Esophagus squamous epithelium (tissue), 5 donors: ENCODE measurements around the gene ZNF157. TPM values are rescaled to one million over a fixed set of nuclear protein-coding genes. Genes with fewer than 3 reads are reported as not detected.
"Not testable (repeated sequence)": the region's sequence is repeated elsewhere in the genome, so short reads cannot be mapped to it uniquely, and the experiment has no call there.

ENCODE experiments used
- DNase-seq: peaks from one replicate; lab custom pipeline; 2025; lab: John Stamatoyannopoulos, UW
- H3K27ac ChIP-seq, 4 donors: fragments of 200-600 bp; sonication (generic); one replicate each; pipeline ENCODE4 v1.5.1; 2016 to 2019; ENCODE audit warnings: mild to moderate bottlenecking in 1 of 4
- H3K27me3 ChIP-seq, 4 donors: fragments of 200-600 bp; sonication (generic); 1 replicate in 3 of 4; 2 replicates in 1 of 4; pipeline versions ENCODE4 v1.5.1 to v1.6.0; 2017 to 2021; ENCODE audit warnings: antibody characterized with exemption in 1 of 4
- H3K36me3 ChIP-seq, 3 donors: fragments of 200-600 bp; sonication (generic); one replicate each; pipeline ENCODE4 v1.5.1; 2016 to 2019
- H3K4me1 ChIP-seq, 3 donors: fragments of 200-600 bp; sonication (generic); one replicate each; pipeline ENCODE4 v1.5.1; 2017 to 2019
- H3K4me3 ChIP-seq, 4 donors: fragments of 200-600 bp; sonication (generic); 1 replicate in 3 of 4; 2 replicates in 1 of 4; pipeline ENCODE4 v1.5.1; 2016 to 2019; ENCODE audit warnings: mild to moderate bottlenecking in 2 of 4, moderate library complexity in 1 of 4
- H3K9me3 ChIP-seq, 3 donors: fragments of 200-600 bp; sonication (generic); one replicate each; pipeline ENCODE4 v1.5.1; 2016 to 2019
- CTCF ChIP-seq, 6 experiments: fragments of 450-650 bp in 4 of 6; fragments of 200-600 bp in 2 of 6; sonication (generic) in 2 of 6; IDR thresholded peaks; one replicate each; pipeline ENCODE4 v1.5.1; 2016 to 2019; ENCODE audit warnings: antibody characterized with exemption in 6 of 6, mild to moderate bottlenecking in 4 of 6, moderate library complexity in 4 of 6
- POLR2A ChIP-seq, 4 donors: fragments of 450-650 bp; IDR thresholded peaks; one replicate each; pipeline ENCODE4 v1.6.1; 2017; ENCODE audit warnings: antibody characterized with exemption in 4 of 4, mild to moderate bottlenecking in 4 of 4, moderate library complexity in 3 of 4
- WGBS, 2 donors: methylation state at CpG; one replicate each; pipeline ENCODE4 v1.1.5; 2018; 5-methylcytosine and 5-hydroxymethylcytosine counted together
- intact Hi-C: fragments of 100-400 bp; cut with DNase I; formaldehyde crosslinking; loops from one replicate; pipeline ENCODE4 v1.15.0; 2022
- total RNA-seq, 4 donors: library from RNA; depleted of rRNA; stranded (reverse); fragments of >200 nt; gene quantifications; one replicate each; pipeline ENCODE4 v1.1.0, GENCODE V29; 2016
- donor health status: DM: yes; HTN: yes; CAD: no.

Gene ZNF157
- total RNA-seq = under 1 TPM in 2 of 4 donors, not detected in 2; 0.19 to 0.35 TPM

GRCh38 chrX:47370278-47370677, at the start of gene ZNF157:
Gene ZNF157, plus strand, starts transcription at chrX:47370578. Its CDS starts 91 bp downstream, at chrX:47370669.
- H3K36me3 ChIP-seq = no peaks in the 10 kb centered on the region
- H3K27ac ChIP-seq = no peak within 1 kb of the TSS
- no peak for TF ChIP-seq CTCF (IDR thresholded peaks at IDR 0.05)
- TF ChIP-seq POLR2A (IDR thresholded peaks at IDR 0.05) = no peak
- no peaks in the 10 kb centered on the region for H3K9me3 ChIP-seq
- no peak within 1 kb of the TSS for H3K4me3 ChIP-seq
- intact Hi-C loops = no loop called here
- DNase-seq = no peak
- WGBS, 2 donors = 69 to 73% methylated on average over 2 to 3 of the region's 3 CpGs
- peaks cover 0 to 4% (median 0%) of the 10 kb centered on the region in 3 donors for H3K4me1 ChIP-seq
- H3K27me3 ChIP-seq = no peaks in the 10 kb centered on the region

DNA sequence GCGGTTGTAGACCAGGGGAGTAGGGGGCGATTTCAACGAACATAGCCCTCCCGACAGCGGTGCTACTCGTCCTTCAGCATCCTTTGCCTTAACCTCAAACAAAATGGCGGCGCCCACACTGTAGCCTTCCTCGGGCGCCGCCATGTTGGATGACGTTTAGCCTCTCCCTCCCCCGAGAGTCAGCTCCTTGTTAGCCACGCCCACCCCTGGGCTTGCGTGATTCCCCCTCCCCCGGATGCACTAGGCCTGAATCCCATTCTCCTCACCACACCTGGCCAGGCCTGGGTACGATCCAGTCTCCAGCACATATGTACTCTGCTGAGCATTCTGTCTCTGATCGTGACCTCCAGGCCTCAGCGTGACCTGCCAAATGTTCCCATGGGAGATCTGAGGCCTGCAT, 49.0 kb upstream of the ZNF157 start:
- TF ChIP-seq CTCF (IDR thresholded peaks at IDR 0.05) = no peak
- no peak for TF ChIP-seq POLR2A (IDR thresholded peaks at IDR 0.05)
- Histone ChIP-seq H3K4me3 (no peak overlapping the region), H3K36me3 (no peaks in the 10 kb centered on the region), H3K9me3 (no peaks in the 10 kb centered on the region), H3K4me1 (no peaks in the 10 kb centered on the region), H3K27me3 (no peaks in the 10 kb centered on the region), H3K27ac (no peak overlapping the region)
- intact Hi-C loops = no loop called here
- DNase-seq = no peak
- WGBS, 2 donors = 61 to 67% methylated on average over 11 to 14 of the region's 19 CpGs

GRCh38 chrX:47321823-47322371, 48.5 kb upstream of the ZNF157 start:
- DNase-seq = no peak
- Histone ChIP-seq H3K27me3 (no peaks in the 10 kb centered on the region), H3K9me3 (no peaks in the 10 kb centered on the region), H3K4me1 (no peaks in the 10 kb centered on the region), H3K36me3 (no peaks in the 10 kb centered on the region), H3K27ac (no peak overlapping the region), H3K4me3 (no peak overlapping the region)
- WGBS, 2 donors = 87% methylated on average over 18 of the region's 20 CpGs; no CpG with 5 or more reads in 1 of the 2 donors
- intact Hi-C loops = no loop called here
- TF ChIP-seq POLR2A (IDR thresholded peaks at IDR 0.05) (no peak), CTCF (IDR thresholded peaks at IDR 0.05) (no peak)

GRCh38 chrX:47327902-47328301, 42.5 kb upstream of the ZNF157 start:
- Histone ChIP-seq H3K4me1 (no peaks in the 10 kb centered on the region), H3K36me3 (no peaks in the 10 kb centered on the region), H3K4me3 (no peak overlapping the region), H3K27ac (no peak overlapping the region), H3K27me3 (no peaks in the 10 kb centered on the region), H3K9me3 (no peaks in the 10 kb centered on the region)
- intact Hi-C loops = no loop called here
- DNase-seq = no peak
- TF ChIP-seq CTCF (IDR thresholded peaks at IDR 0.05) (no peak), POLR2A (IDR thresholded peaks at IDR 0.05) (no peak)
- 67 to 78% methylated on average over 4 to 6 of the region's 6 CpGs for WGBS, 2 donors

GRCh38 chrX:47332729-47333128, 37.6 kb upstream of the ZNF157 start:
- intact Hi-C loops, H3K27ac ChIP-seq: not testable (repeated sequence)

DNA sequence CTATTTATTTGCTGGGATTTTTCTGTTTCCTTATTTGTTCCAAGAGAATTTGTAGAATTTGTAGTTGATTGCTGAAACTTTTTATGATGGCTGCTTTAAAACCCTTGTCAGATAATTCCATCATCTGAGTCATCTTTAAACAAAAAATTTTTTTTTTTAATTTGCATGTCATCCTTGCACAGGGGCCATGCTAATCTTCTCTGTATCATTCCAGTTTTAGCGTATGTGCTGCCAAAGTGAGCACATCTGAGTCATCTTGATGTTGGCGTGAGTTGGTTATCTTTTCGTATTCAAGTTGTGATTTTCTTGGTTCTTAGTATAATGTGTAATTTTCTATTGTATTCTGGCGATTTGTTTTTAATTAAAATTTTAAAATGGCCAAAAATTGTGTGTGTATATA, 18.7 kb upstream of the ZNF157 start:
- H3K4me3 ChIP-seq = no peak overlapping the region
- no peak overlapping the region for H3K27ac ChIP-seq
- TF ChIP-seq CTCF (IDR thresholded peaks at IDR 0.05) (no peak), POLR2A (IDR thresholded peaks at IDR 0.05) (no peak)
- H3K4me1 ChIP-seq = no peaks in the 10 kb centered on the region
- H3K27me3 ChIP-seq = no peaks in the 10 kb centered on the region
- intact Hi-C loops = no loop called here
- no peak for DNase-seq
- 39 to 55% methylated on average over 4 of the region's 4 CpGs for WGBS, 2 donors
- H3K9me3 ChIP-seq = no peaks in the 10 kb centered on the region
- no peaks in the 10 kb centered on the region for H3K36me3 ChIP-seq

More at GRCh38 chrX:47332729-47333128, 37.6 kb upstream of the ZNF157 start:
- not testable (repeated sequence) for H3K9me3 ChIP-seq, H3K36me3 ChIP-seq, H3K27me3 ChIP-seq, DNase-seq, H3K4me1 ChIP-seq, H3K4me3 ChIP-seq
- 80 to 95% methylated on average over 1 to 3 of the region's 5 CpGs for WGBS, 2 donors
